Parathyroid adenoma (tissue), 2 donors: ENCODE measurements around the gene NUP107.

Source experiments
- H2AFZ ChIP-seq: fragments of 300-600 bp; sonication (generic); one replicate; pipeline ENCODE4 v1.7.0; 2017; ENCODE audit warnings: antibody characterized with exemption, mild to moderate bottlenecking
- H3K27ac ChIP-seq: fragments of 300-600 bp; sonication (generic); one replicate; pipeline ENCODE4 v1.7.0; 2017
- H3K27me3 ChIP-seq: fragments of 300-600 bp; sonication (generic); one replicate; pipeline ENCODE4 v1.7.0; 2017; ENCODE audit warnings: low read length; ENCODE audit not compliant: control insufficient read depth, insufficient read depth
- H3K36me3 ChIP-seq: fragments of 300-600 bp; sonication (generic); one replicate; pipeline ENCODE4 v1.7.0; 2017; ENCODE audit warnings: low read length; ENCODE audit not compliant: control insufficient read depth, insufficient read depth
- H3K4me1 ChIP-seq: fragments of 300-600 bp; sonication (generic); one replicate; pipeline ENCODE4 v1.7.0; 2017; ENCODE audit warnings: control low read depth
- H3K4me2 ChIP-seq: fragments of 300-600 bp; sonication (generic); one replicate; pipeline ENCODE4 v1.7.0; 2017; ENCODE audit warnings: low read length
- H3K4me3 ChIP-seq: fragments of 300-600 bp; sonication (generic); one replicate; pipeline ENCODE4 v1.7.0; 2017; ENCODE audit warnings: low read depth, low read length
- H3K79me2 ChIP-seq: fragments of 300-600 bp; sonication (generic); one replicate; pipeline ENCODE4 v1.7.0; 2017; ENCODE audit warnings: control low read depth
- H3K9ac ChIP-seq: fragments of 300-600 bp; sonication (generic); one replicate; pipeline ENCODE4 v1.7.0; 2017; ENCODE audit warnings: mild to moderate bottlenecking
- H3K9me3 ChIP-seq: fragments of 300-600 bp; sonication (generic); one replicate; pipeline ENCODE4 v1.7.0; 2017; ENCODE audit warnings: low read length; ENCODE audit not compliant: control insufficient read depth
- TF ChIP-seq, protein P1 (sequence below): fragments of 300-600 bp; sonication (generic); IDR thresholded peaks from one replicate; pipeline ENCODE4 v1.7.0; 2017; ENCODE audit warnings: antibody characterized with exemption, mild to moderate bottlenecking
- donor health status: primary hyperparathyroidism.

NUP107 gene

DNA sequence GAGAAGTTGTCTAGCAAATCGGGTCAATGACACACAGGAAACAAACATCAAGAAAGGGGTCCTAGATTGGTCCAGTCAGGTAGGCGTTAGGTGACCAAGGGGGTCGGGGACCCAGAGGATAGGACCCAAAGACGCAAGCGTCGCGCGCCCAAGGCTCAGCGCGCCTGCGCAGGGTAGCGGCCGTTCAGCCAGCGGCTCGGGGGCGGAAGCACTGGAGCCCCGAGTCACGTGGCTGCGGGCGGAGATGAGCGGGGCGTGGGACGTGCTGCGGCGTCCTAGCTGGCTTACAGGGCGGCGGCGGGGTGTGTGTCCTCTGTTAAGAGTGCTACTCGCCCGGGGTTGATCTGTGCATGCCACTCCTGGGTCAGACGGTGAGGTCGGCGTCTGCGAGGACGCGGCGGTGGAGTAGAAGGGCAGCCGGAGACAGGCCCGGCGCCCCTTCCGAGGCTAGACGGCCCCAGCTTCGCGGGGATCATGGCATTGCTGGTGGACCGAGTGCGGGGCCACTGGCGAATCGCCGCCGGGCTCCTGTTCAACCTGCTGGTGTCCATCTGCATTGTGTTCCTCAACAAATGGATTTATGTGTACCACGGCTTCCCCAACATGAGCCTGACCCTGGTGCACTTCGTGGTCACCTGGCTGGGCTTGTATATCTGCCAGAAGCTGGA, 59.3 kb downstream of the NUP107 start, which contains the start of gene SLC35E3:
Gene SLC35E3, plus strand, starts transcription at position 273 of the 668 bp plus-strand sequence. Its CDS starts 202 bp downstream, at position 475.
- peaks cover 6% of the 10 kb centered on the region for H3K4me1 ChIP-seq
- H3K36me3 ChIP-seq = no peaks in the 10 kb centered on the region
- H3K4me3 ChIP-seq = peak within 1 kb of the TSS; percentile 83
- no peak within 1 kb of the TSS for H3K9ac ChIP-seq
- H3K79me2 ChIP-seq = no peaks in the 10 kb centered on the region
- TF ChIP-seq, protein P1, sequence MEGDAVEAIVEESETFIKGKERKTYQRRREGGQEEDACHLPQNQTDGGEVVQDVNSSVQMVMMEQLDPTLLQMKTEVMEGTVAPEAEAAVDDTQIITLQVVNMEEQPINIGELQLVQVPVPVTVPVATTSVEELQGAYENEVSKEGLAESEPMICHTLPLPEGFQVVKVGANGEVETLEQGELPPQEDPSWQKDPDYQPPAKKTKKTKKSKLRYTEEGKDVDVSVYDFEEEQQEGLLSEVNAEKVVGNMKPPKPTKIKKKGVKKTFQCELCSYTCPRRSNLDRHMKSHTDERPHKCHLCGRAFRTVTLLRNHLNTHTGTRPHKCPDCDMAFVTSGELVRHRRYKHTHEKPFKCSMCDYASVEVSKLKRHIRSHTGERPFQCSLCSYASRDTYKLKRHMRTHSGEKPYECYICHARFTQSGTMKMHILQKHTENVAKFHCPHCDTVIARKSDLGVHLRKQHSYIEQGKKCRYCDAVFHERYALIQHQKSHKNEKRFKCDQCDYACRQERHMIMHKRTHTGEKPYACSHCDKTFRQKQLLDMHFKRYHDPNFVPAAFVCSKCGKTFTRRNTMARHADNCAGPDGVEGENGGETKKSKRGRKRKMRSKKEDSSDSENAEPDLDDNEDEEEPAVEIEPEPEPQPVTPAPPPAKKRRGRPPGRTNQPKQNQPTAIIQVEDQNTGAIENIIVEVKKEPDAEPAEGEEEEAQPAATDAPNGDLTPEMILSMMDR = no peak
- H2AFZ ChIP-seq = peak within 1 kb of the TSS; percentile 97
- no peaks in the 10 kb centered on the region for H3K9me3 ChIP-seq
- H3K4me2 ChIP-seq = peak within 1 kb of the TSS; percentile 85
- no peaks in the 10 kb centered on the region for H3K27me3 ChIP-seq
- H3K27ac ChIP-seq = peak within 1 kb of the TSS; percentile 51

DNA sequence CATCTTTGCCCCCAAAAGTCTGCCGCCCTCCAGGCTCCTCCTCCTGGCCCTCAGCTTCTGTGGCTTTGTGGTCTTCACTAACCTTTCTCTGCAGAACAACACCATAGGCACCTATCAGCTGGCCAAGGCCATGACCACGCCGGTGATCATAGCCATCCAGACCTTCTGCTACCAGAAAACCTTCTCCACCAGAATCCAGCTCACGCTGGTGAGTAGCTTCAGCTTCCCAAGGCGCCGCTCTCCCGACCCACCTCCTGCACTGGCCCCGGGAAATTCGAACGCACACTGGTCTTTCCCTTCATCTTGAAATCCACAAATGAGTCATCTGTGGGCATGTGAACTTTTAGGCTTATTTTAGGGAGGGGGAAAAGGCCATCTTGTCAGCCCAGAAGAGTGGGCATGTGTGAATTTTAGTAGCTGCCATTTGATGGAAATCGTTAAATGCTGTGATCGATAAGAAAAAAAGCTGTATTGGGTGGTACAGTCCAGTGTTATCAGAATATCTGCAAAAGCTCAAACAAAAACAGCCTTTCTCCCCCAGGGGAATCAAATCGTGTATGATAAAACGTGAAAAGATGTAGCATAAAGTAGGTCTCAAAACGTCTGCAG, 59.9 kb downstream of the NUP107 start:
- Histone ChIP-seq H3K27me3 (no peaks in the 10 kb centered on the region), H3K27ac (peak overlapping the region; percentile 51), H3K36me3 (no peaks in the 10 kb centered on the region), H3K4me1 (peaks cover 6% of the 10 kb centered on the region), H3K79me2 (no peaks in the 10 kb centered on the region), H3K9ac (no peak overlapping the region), H2AFZ (peak overlapping the region; percentile 97), H3K9me3 (no peaks in the 10 kb centered on the region), H3K4me2 (peak overlapping the region; percentile 85), H3K4me3 (peak overlapping the region; percentile 83)
- TF ChIP-seq, protein P1 = no peak

DNA sequence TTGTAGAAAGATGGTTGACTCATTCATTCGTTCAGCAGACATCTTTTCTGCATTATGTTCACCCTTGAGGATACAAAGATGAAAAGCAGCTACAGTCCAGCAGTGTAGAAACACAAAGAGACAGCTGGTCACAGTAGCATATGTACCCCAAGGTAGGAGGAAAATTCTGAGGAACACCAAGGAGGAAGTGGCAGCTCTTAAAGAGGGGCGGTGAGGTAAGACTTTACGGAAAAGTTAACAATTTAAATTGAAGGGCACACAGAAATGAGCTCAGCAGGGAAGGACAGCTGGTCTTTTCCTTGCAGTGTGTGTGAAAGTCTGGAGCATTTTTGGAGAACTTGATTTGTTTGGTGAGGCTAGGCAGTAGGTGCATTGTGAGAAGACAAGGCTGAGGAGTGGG, 62.7 kb downstream of the NUP107 start:
- Histone ChIP-seq H3K27me3 (no peaks in the 10 kb centered on the region), H3K9ac (no peak overlapping the region), H2AFZ (no peak overlapping the region), H3K36me3 (no peaks in the 10 kb centered on the region), H3K9me3 (no peaks in the 10 kb centered on the region), H3K4me2 (no peak overlapping the region), H3K79me2 (no peaks in the 10 kb centered on the region), H3K4me1 (peaks cover 6% of the 10 kb centered on the region), H3K27ac (no peak overlapping the region), H3K4me3 (no peak overlapping the region)
- TF ChIP-seq, protein P1 = no peak

DNA sequence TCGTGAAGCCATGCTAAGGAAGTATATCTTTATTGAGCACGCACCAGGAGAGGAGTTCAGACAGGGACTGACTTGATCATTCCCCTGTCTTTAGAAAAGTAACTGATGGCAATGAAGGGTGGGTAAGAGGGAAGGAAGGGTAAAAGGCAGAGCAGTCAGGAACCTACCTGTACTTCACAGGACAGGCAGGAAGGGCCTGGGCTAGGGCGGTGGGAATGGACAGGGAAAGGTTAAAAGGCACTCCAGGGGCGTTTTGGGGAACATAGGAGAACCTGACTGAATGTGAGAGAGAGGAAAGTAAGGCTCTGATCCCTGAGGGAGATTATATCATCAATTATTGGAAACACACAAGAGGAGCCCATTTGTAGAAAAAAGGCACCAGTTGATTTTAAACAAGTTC, 63.1 kb downstream of the NUP107 start:
- no peak overlapping the region for H3K4me2 ChIP-seq
- no peak overlapping the region for H3K27ac ChIP-seq
- H3K27me3 ChIP-seq = no peaks in the 10 kb centered on the region
- TF ChIP-seq, protein P1 = no peak
- no peak overlapping the region for H2AFZ ChIP-seq
- no peaks in the 10 kb centered on the region for H3K36me3 ChIP-seq
- H3K4me1 ChIP-seq = peaks cover 6% of the 10 kb centered on the region
- no peaks in the 10 kb centered on the region for H3K9me3 ChIP-seq
- no peaks in the 10 kb centered on the region for H3K79me2 ChIP-seq
- no peak overlapping the region for H3K9ac ChIP-seq
- H3K4me3 ChIP-seq = no peak overlapping the region
